ENCODE results near the gene HOXA5.

Gene HOXA5

DNA sequence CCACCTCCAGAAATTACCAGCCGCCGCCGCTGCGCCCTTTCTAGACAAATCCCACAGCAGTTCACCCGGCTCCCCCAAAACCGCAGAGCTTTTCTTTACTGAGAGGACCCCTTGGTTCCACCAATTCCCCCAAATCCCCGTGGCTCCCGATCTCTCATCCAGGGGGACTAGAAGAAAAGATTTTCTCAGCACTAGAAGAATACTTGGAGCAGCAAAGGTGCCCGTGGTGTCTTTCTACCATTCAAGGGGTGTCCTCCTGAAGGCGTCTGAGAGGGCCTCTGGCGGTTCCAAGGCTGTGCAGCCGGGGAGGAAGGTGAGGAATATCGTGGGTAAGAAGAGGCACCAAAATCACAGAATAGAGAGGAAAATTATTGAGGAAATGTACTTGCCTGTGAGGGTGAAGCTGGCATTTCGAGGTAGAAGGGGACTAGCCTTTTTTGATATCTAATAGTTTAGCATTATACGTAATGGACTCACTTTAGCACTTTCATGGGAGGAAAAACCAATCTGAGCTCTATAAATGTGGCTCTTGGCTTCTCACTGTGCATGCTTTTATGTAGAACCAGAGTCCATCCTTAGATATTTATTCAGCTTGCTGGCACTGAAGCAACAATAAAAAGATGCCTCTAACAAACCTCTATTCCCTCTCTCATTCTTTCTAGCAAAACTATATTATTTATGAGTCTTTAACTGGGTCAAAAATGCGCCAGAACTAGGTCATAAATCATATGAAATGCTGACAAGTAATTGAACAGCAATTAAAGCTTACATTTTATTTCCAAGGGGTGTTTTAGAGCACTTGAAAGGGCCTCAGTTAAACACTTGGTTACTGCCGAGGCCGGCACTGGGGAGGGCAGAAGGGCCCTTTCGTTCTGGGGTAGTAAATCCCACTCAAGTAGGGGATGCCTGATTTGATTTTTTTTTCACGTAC is 27.2 kb downstream of the HOXA5 start:
- no peak for DNase-seq

DNA sequence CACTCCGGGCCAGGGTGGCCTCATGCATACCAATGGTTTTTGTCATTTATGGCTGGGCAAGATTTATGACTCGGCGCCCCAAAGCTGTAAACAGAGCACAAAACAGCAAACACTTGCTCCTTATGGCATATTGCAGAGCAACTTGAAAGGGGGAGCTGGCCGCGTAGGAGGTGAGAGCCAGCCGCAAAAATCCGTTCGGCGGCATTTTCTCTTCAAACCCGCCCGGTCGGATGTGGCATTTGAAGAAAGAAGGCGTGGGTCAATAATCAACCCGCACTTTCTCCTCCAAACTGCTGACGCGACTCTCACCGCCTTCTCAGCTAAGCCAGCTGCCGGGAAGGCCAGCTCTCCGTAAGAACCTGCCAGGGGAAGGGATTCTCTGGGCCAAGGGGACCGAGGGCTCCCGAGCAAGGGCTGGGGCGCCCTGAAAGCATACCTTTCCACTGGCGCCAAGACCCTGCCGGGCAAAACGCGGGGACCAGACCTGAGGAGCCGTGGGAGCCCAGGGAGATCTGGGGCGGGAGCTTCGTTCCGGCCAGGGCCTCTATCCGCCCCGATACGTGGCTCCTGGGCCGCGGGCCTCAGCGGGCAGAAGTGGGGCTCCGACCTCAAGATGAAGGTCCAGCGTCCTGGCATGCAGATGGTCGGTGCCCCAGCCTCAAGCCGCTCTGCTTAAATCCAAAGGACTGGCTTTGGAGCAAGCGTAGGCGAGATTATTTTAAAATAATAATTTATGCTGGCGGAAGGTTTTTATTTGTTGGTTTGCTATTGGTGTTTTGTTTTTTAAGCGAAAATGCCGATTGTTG is 28.1 kb downstream of the HOXA5 start:
- DNase-seq = no peak

DNA sequence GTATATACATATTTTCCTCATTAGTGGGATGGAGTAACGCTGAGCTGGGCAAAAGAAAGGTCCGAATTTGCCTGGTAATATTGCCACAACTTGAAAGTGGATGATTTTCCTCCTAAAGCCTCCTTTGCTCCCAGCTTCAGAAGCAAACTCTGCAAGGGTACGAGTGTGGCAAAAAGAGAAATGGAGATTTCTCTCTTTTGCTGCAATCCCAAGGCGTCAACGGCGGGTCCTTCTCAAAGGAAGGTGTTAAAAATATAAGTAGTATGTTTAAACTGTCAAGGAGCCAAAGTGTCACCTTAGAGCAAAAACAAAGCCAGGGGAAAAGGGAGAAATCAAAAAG is 28.6 kb downstream of the HOXA5 start:
- DNase-seq = no peak

DNA sequence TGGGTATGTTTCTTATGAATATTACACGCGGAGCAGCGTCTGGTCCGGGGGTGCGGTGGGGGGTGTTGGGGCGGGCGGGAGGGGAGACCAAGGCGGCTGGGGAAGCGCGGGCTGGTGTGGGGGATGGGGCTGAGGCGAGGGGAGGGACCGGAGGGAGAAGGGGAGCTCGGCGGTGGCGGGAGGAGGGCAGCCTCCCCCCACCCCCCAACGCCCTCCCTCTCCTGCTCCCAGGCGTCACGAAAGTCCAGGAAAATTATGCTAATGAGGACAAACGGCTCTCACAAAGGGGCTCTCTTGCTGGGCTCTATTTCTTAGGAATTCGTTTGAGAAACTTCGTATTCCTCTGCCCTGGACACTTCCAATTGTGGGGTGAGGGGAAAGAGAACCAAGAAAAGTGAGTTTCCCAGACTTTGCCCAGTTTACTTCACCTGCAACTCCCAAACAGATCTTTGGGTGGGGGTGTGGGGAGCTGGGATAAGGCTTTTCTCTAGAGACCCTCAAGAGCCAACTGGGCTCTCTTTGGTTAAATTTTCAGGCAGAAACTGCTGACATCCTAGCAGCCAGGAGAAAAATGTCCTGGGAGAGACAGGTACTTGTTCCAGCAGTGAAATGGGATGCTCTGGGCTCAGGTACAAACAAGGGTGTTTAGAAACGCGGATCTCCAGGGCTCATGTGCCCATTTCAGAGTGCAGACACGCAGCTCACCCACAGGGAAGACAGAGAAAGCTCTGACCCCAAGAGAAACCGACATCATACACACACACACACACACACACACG is 29.3 kb downstream of the HOXA5 start:
- no peak for DNase-seq

DNA sequence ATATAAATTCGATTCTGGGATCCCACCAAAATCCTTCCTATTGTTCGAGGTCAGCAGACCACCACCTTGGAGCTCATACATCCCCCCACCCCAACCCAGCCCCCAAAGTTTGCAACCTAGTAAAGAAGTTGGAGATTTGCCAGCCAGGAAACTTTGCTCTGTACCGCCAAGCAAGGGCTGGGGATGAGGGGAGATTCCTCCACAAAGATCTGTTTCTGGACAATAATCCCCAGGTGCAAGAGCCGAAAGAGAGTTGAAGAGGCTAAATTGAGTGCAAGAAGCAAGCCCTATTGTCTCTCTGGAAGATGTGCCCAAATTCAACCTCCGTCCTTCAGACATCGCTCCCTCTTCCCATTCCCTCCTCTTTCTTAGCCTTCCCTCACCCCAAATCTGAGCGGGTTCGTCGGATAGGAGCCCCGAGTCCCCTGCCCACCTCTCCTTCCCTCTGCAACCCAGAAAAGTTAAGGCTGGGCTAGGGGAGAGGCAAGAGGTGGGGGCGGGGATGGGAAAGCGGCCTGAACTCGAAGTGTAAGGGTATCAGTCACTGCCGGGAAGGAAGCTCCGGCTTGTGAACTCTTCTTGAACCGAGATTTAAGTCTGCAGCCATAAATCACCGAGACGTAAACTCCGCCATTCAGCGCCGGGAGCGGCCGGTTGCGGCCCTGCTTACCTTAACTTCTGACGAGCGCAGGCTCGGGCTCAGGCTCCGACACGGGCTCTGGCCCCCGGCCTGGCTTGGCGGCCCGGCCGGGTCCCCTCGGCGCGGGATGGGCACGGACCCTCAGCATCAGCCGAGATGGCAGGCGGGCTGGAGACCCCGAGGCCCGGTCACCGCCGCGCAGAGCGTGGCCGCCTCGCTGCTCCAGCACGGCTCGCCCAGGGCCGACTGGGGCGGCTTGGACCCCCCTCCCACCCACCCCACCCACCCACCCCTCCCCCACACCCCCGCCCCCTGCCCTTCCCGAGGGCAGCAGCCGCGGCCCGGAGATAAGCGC is 30.2 kb downstream of the HOXA5 start:
- no peak for DNase-seq

DNA sequence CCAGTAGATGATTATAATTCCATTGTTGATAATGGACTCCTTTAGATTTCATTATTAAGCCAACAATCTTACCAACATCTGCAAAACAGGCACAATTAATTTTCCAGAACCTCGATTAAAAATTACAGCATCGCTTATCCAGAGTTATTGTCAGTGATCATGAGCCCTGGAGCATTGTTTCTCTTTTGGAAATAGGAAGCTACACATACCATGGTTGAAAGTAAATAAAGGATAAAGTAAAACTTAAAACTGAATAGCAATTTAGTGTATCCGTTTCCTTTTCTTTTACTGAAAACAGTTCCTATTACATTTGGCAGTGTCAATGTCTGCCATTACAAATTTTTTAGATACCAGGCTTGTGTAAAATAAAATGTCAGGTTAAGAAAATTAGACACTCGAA is 31.1 kb downstream of the HOXA5 start:
- DNase-seq = no peak

DNA sequence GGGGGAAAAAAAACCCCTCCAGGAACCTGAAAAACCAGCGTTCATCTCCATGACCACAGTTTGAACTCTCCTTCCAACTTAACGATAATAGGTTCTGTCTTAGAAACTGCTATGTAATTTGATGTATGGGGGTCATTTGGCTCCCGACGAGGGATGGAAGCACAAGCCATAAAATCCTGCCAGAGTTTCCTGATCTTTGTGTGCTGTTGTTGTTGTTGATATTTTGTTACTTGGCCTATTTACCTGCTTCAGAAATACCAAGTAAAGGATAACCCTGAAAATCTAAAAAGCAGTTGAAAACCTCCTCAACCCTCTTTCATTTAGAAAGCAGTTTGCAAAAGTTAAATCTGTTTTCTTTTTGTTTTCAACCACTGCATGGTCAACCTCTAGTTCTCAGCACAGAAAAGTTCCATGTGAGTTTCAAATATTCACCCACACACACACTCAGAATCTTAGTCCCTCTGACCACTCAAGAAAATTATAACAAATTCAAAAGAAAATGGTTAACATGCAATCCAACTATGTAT is 31.7 kb downstream of the HOXA5 start:
- no peak for DNase-seq

DNA sequence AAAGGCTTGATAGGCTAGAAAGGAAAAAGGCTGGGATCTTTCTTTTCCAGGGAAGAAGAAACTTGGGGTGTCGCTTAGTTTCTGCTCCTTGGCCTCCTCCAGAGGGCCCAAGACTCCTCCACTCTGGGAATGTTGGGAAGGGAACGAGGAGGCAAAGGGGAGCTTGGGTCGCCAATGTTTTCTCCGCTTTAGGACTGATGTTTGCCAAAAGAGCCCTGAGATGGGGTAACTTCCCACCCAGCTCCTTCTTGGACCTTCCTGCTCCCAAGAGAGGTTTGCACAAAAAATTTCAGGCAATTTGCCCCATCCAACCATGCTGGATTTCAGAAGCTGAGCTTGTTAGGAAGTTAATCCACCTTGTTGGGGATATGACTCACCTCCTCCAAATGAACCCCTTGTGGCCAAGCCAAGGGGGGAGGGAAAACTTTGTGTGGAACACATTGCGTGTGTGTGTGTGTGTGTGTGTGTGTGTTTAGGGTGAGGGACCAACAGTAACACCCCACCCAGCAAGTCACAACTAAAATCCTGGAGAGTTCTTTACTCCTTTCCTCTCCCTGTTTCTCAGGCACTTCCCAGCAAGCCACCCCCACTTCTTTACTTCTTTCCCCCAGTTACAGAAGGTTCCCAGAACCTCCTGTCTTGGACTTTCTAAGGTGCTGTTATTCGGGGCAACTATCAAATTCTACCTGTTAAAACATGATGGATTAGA is 32.3 kb downstream of the HOXA5 start:
- no peak for DNase-seq

DNA sequence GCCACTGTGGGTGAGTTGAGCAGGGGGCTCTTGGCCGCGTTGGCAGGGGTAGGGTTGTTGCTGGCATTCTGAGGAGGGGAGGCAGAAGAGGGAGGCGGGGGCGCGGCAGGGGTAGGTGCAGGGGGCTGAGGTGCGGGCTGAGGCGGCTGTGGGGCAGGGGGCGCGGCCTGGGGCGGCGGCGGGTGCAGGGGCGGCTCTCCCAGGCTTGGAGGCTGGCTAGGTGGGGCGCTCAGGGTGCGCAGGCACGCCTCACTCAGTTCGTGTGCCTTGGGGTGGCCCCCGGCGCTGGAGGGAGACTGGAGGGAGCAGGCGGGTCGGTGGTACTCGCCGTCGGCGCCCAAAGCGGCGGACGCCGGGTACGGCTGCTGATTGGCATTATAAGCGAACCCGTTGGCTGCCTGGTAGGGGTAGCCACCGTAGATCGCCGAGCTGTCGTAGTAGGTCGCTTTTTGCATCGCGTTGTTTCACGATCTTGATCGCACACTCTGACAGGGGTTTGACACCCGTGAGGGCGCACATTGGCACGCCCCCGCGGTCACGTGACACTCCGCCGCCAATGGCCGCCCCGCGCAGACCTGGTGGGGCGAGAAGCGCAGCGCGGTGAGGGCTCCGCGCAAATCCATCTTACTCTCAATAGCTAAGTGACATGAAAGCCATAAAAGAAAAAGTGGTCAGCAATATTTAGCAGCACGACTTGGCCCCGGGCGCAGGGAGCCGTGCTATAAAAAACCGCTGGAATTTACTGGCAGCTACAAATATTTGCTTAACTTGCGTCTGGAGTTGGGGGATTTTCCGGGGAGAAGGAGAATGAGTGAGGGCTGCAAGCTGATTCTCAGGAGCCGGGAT is 33.1 kb downstream of the HOXA5 start:
- no peak for DNase-seq

DNA sequence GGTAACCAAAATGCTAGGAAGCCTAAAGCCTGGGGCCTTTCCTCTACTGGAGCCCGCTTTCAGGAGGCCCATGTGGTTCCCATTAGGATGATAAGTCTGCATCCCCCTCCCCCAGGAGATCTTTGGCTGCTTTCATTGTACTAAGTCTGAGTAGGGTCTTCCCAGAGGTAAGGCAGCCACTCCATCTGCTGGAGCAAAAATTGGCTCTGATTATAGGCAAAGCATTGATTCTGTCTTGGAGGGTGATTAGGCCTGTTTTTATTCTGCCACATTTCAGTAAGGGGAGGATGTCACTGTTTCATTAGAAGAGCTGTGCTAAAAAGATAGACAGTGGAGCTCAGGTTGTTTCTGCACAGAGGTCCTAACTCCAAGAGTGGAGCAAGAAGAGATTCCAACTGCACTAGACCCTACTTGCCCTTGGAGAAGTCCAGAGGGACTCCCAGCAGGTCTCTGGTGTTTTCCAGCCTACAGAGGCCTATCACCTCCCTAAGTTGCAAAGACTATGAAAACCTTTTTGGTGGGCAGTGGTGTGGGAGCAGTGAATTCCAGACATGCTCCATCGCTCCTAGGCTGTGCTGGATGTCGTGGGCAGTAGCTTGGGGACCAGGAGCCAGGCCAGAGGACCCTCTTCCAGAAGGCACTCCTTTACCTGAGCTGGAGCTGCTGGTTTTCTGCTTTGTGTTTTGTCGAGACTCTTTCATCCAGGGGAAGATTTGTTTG is 33.9 kb downstream of the HOXA5 start:
- no peak for DNase-seq

DNA sequence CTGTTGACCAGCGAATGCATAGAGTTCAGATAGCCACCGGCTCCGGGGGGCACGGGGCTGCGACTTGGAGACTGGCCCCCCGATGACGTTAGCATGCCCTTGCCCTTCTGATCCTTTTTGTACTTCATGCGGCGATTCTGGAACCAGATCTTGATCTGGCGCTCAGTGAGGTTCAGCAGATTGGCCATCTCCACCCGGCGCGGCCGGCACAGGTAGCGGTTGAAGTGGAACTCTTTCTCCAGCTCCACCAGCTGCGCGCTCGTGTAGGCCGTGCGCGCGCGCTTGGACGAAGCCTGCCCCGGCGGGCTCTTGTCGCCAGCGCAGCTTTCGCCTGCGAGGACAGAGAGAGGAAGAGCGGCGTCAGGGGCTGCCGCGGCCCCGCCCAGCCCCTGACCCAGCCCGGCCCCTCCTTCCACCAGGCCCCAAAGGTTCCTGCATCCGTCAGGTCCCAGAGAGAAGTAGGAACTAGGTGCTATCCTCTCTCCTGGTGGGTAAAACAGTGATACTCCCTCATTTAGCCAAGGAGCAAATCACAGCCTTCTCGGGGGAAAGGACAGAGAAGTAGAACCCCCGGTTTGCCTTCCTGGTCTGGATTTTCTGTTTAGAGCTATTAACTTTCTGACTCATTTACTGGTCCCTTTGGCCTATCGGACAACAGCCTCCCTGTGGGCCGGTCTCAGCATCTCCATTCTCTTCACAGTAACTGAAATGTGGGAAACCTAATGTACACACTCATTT is 34.9 kb downstream of the HOXA5 start:
- DNase-seq = no peak

DNA sequence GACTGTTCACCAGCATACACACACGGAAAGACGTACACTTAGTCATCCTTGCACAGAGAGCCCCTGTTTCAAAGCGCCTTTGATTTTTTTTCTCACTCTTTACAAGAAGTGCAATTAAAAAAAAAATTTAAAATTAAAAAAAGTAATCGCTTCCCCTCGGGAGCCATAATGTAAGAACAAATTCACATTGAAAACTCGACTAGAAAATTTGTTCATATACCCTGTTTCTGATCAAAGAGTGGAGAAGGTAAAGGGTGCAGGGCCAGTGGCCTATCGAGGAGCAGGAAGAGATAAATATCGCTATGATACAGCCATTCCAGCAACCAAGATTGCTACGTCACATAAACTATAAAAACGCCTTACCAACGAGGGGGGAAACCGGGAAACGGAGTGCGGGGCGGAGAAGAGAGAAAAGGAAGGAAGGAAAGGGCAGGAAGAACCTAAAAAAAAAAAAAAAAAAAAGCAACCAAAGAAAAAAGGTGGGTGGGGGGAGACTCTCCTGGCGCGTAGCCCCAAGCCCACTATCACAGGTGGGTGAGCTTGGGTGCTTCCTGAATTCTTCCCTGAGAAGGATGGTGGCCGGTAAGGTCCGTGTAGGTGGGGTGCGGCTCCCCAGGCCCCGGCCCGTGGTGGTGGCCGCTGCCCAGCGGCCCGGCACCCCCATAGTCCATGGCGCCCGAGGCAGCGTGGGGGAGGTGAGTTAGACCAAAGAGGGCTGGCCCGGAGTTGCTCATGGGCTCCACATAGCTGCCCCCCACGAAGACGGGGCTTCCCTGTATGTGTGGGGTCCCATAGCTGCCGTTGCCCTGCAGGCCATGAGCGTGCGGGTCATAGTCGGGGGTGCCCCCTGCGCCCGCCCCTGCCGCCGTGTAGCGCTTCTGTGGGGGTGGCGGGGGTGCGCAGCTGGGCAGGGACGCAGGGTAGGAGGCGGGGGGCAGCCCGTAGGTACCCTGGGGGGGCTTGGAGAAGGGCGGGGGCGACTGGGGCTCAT is 35.8 kb downstream of the HOXA5 start:
- DNase-seq = no peak

DNA sequence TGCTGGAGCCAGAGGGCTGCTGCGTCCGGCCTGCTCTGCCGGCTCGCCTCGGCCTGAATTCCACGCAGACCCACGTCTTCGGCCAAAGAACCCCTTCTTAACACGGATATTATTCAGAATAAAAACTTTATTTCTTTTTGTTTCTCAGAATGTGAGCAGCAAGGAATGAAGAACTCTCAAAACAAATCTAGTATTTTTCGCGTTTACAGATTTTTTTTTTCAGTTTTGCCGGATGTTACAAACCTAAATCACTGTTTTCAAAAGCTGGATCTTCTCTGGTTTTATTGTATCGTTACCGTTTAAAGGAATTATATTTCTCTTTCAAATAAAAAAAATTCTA is 36.6 kb downstream of the HOXA5 start:
- no peak for DNase-seq

DNA sequence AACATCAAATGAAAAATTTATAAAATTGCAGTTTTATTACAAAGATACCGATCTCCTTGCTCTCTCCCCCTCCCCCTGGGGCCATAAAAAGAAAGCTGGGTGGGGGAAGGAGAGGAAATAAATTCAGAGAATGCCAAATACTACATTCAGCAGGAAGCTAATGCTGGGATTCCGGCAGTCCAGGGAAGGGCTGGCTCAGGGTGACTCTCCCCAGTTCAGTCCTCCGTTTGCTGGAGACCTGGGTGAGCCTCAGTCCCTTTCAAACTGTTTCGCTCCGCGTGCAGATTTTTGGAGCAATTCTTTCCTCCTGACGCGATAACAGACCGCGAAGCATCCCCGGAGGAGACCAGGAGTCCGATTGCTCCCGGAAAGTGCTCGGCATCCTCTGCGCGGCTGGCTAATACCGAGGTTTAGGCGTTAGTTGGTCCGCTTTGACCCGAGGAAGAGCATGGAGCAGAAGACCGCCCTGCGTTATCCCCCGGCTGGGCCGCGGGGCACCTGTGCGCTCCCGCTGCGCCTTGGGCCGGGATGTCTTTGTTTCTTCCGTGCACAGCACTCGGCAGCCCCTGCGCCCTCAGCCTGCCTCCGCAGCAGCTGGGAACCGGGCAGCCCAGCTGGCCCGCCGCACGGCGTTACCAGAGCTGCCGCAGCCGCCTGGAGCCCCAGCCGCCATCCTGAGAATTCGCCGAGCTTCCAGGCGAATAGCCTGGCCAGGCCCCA is 37.1 kb downstream of the HOXA5 start:
- no peak for DNase-seq

DNA sequence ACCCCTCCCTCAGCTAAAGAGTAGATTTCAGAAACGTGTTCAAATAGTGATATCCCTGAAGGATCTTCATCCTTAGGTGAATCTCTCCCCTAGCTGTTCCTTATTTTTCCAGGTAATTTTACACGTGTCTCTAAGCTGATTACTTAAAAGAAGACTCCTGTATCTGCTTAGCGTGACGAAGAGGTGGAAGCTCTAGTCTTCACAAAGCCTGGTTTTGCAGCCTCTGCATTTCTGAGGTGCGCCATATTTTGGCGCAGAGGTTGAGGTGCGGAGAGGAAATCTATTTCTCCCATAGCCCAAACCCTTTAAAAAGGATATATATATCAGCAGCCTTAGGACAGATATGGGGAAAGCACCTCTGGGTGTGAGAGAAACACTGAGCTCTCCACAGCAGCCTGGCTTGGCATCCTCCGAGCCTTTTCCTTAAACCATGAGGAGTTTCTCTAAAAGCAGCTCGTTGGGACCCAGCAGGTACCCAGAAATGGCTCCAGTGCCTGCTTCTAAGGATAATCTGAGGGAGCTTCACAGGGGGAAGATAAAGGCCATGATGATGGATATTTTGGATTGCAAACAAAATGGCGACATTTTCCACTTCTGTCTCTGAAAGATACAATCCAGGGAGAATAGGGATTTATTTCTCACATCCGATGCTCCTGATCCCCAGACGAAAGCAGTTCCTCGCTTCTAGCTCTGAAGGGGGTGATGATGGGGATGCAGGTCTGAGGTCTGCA is 38.0 kb downstream of the HOXA5 start:
- no peak for DNase-seq

Measured in CD4-positive, alpha-beta T cell treated with Interferon gamma for 1 hour (primary cell).